Breast epithelium (tissue), 4 donors: Measurements from ENCODE around the gene SMCO3. TPM values are rescaled to one million over a fixed set of nuclear protein-coding genes. Genes with fewer than 3 reads are reported as not detected.
A peak's percentile ranks its signal among the peaks of the same experiment; 100 is the strongest.

Source experiments
- DNase-seq, 2 donors: peaks; one replicate each; pipeline ENCODE4 v3.0.0-alpha.2; 2019; ENCODE audit warnings: low spot score in 2 of 2
- H3K27ac ChIP-seq, 2 donors: fragments of 200-600 bp; sonication (generic) in 1 of 2; one replicate each; pipeline ENCODE4 v1.5.1; 2016 to 2019; ENCODE audit warnings: mild to moderate bottlenecking in 1 of 2
- H3K27me3 ChIP-seq, 2 donors: fragments of 200-600 bp; sonication (generic) in 1 of 2; one replicate each; pipeline versions ENCODE4 v1.5.1 to v1.6.0; 2017 to 2019; ENCODE audit warnings: control low read depth in 1 of 2, mild to moderate bottlenecking in 1 of 2
- H3K36me3 ChIP-seq: fragments of 200-600 bp; one replicate; pipeline ENCODE4 v1.5.1; 2019
- H3K4me1 ChIP-seq, 2 donors: fragments of 200-600 bp; sonication (generic); one replicate each; pipeline ENCODE4 v1.5.1; 2016 to 2019; ENCODE audit warnings: control low read depth in 1 of 2
- H3K4me3 ChIP-seq, 3 donors: fragments of 200-600 bp; sonication (generic); 1 replicate in 2 of 3; 2 replicates in 1 of 3; pipeline ENCODE4 v1.5.1; 2016 to 2019; ENCODE audit warnings: mild to moderate bottlenecking in 3 of 3, moderate library complexity in 2 of 3
- H3K9me3 ChIP-seq, 2 donors: fragments of 200-600 bp; sonication (generic) in 1 of 2; one replicate each; pipeline ENCODE4 v1.5.1; 2016 to 2019; ENCODE audit warnings: control low read depth in 1 of 2
- POLR2A ChIP-seq: fragments of 450-650 bp; IDR thresholded peaks from one replicate; pipeline ENCODE4 v1.6.1; 2016; ENCODE audit warnings: antibody characterized with exemption, mild to moderate bottlenecking, moderate library complexity
- POLR2AphosphoS5 ChIP-seq, 3 donors: sonication (generic); formaldehyde crosslinking; IDR thresholded peaks; one replicate each; pipeline ENCODE4 v1.6.1; 2017; ENCODE audit warnings: antibody characterized with exemption in 3 of 3
- intact Hi-C: fragments of 100-400 bp; cut with DNase I; formaldehyde crosslinking; loops from one replicate; pipeline ENCODE4 v1.15.1; 2023; ENCODE audit warnings: low total_unique reads
- total RNA-seq, 3 donors: library from RNA; depleted of rRNA; stranded (reverse); fragments of >200 nt; gene quantifications; one replicate each; pipeline ENCODE4 v1.1.0, GENCODE V29; 2016
- TF ChIP-seq, protein P1 (sequence below), 3 donors: fragments of 450-650 bp; IDR thresholded peaks; one replicate each; pipeline ENCODE4 v1.5.1; 2016 to 2017; ENCODE audit warnings: antibody characterized with exemption in 3 of 3, mild to moderate bottlenecking in 3 of 3, moderate library complexity in 3 of 3

SMCO3 gene
- total RNA-seq, 3 donors from 2014 or later: 0.33 to 0.59 TPM; not detected in 1

DNA sequence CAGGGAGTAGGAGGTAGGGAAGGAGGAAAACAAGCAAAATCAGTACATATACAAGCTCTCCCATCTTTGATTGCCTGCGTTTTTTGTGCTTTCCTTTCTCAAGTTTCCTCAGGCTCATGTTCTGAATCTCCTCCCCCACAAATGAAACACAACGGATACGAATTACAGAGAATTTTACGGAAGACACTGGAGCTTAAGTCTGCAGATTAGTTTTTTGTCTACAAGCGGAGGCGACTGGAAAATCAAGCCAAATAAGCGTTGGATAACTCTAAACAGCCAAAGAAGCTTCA, 11.3 kb downstream of the SMCO3 start:
- H3K27me3 ChIP-seq: no peaks in the 10 kb centered on the region
- no peak for DNase-seq
- no peaks in the 10 kb centered on the region for H3K36me3 ChIP-seq
- H3K9me3 ChIP-seq: no peaks in the 10 kb centered on the region
- TF ChIP-seq POLR2AphosphoS5 (IDR thresholded peaks at IDR 0.05) (no peak), POLR2A (no peak)
- TF ChIP-seq, protein P1, sequence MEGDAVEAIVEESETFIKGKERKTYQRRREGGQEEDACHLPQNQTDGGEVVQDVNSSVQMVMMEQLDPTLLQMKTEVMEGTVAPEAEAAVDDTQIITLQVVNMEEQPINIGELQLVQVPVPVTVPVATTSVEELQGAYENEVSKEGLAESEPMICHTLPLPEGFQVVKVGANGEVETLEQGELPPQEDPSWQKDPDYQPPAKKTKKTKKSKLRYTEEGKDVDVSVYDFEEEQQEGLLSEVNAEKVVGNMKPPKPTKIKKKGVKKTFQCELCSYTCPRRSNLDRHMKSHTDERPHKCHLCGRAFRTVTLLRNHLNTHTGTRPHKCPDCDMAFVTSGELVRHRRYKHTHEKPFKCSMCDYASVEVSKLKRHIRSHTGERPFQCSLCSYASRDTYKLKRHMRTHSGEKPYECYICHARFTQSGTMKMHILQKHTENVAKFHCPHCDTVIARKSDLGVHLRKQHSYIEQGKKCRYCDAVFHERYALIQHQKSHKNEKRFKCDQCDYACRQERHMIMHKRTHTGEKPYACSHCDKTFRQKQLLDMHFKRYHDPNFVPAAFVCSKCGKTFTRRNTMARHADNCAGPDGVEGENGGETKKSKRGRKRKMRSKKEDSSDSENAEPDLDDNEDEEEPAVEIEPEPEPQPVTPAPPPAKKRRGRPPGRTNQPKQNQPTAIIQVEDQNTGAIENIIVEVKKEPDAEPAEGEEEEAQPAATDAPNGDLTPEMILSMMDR (IDR thresholded peaks at IDR 0.05): no peak
- peak overlapping the region; percentile 80 to 94 (median 86) for H3K4me3 ChIP-seq
- intact Hi-C loops: no loop called here
- H3K27ac ChIP-seq: peak overlapping the region; percentile 96 to 98
- peaks cover 3 to 7% of the 10 kb centered on the region in 2 donors for H3K4me1 ChIP-seq

DNA sequence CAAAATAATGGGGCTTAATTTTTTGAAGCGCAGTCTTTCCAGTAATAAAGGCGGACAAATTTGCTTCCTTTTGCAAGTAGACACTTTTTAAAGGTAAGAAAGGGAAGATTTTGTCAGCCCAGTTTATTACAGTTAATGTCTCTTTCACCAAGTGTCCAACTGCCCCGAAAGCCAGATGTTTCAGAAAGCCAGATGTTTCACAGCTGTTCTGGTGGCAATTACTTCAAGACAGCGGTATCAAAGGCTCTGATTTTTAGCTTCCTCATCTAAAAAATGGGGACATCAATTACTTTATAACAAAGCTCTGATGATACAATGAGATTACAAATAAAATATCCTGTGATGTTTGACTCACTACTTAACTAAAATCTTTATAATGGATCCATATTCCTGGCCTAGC, 11.7 kb downstream of the SMCO3 start:
- Histone ChIP-seq H3K27ac (peak overlapping the region; percentile 96 to 98), H3K36me3 (no peaks in the 10 kb centered on the region), H3K4me3 (peak overlapping the region; percentile 80 to 94 (median 86)), H3K4me1 (peaks cover 3 to 7% of the 10 kb centered on the region in 2 donors), H3K27me3 (no peaks in the 10 kb centered on the region), H3K9me3 (no peaks in the 10 kb centered on the region)
- TF ChIP-seq, protein P1 (IDR thresholded peaks at IDR 0.05): no peak
- no peak for TF ChIP-seq POLR2AphosphoS5 (IDR thresholded peaks at IDR 0.05)
- no peak for TF ChIP-seq POLR2A
- intact Hi-C loops: no loop called here
- no peak for DNase-seq

DNA sequence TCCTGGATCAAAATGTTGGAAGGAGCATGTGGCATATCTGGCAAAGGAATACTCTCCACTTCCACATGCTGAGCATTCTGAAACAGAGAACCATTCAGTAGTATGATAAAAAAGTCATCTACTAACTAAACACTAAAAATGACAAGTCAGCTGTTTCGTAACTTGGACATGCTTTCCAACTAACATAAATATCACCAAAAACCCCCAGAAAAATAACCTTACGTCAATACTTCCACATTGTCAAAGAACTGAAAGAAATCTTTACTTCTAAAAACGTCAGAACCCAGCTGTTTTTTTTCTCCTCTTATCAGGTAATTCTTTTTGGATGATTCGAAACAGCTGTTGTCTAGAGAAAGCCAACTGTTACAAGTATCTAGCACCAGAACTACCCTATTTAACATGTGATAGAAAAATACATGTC, 18.9 kb downstream of the SMCO3 start:
- H3K36me3 ChIP-seq: peaks cover 16% of the 10 kb centered on the region
- DNase-seq: no peak
- H3K4me3 ChIP-seq: no peak overlapping the region
- H3K4me1 ChIP-seq: no peaks in the 10 kb centered on the region
- H3K27ac ChIP-seq: no peak overlapping the region
- TF ChIP-seq, protein P1 (IDR thresholded peaks at IDR 0.05): no peak
- no peak for TF ChIP-seq POLR2A
- no peak for TF ChIP-seq POLR2AphosphoS5 (IDR thresholded peaks at IDR 0.05)
- intact Hi-C loops: no loop called here
- H3K9me3 ChIP-seq: no peaks in the 10 kb centered on the region
- no peaks in the 10 kb centered on the region for H3K27me3 ChIP-seq

DNA sequence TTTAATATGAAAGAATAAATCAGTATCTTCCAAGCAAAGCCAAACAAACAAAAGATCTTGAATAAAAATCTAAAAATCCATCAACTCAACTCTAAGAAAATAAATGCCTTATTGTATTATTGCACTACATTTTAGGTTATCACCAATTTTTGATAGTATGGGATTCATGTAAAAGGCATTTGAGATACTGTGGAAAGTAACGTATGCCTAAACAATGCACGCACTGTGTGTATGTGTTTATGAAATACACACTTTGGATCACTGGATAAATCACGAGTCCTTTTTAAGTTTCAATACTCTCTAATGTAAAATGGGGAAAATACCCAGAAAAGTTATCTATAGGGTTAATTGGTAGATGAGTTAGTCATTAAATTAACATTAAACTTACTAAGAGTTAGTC, 28.4 kb downstream of the SMCO3 start:
- no peaks in the 10 kb centered on the region for H3K9me3 ChIP-seq
- H3K4me3 ChIP-seq: no peak overlapping the region
- H3K27me3 ChIP-seq: no peaks in the 10 kb centered on the region
- TF ChIP-seq POLR2A (no peak), POLR2AphosphoS5 (IDR thresholded peaks at IDR 0.05) (no peak)
- TF ChIP-seq, protein P1 (IDR thresholded peaks at IDR 0.05): no peak
- DNase-seq: no peak
- intact Hi-C loops: no loop called here
- H3K4me1 ChIP-seq: no peaks in the 10 kb centered on the region
- H3K36me3 ChIP-seq: peaks cover 10% of the 10 kb centered on the region
- no peak overlapping the region for H3K27ac ChIP-seq

DNA sequence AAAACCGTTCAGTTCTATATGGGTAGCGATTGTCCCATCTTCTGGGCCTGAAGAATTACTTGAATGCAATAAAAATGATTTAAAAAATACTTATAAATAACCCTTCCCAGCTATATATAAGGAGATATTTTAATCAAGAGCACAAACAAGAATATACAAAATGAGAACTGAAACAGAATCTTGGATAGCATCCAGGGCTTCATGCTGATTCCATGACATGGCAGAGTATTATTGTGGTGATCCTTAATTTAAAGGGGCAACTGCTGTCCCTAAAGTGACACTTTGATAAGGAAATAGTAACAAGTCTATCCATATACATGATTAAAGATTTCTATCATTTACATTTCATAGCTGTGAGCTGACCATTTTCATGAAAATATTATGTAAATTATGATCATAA, 29.5 kb downstream of the SMCO3 start:
- TF ChIP-seq POLR2AphosphoS5 (IDR thresholded peaks at IDR 0.05): no peak
- TF ChIP-seq, protein P1 (IDR thresholded peaks at IDR 0.05): no peak
- TF ChIP-seq POLR2A: no peak
- DNase-seq: no peak
- H3K4me3 ChIP-seq: no peak overlapping the region
- no peaks in the 10 kb centered on the region for H3K36me3 ChIP-seq
- H3K9me3 ChIP-seq: no peaks in the 10 kb centered on the region
- no peaks in the 10 kb centered on the region for H3K27me3 ChIP-seq
- intact Hi-C loops: no loop called here
- no peak overlapping the region for H3K27ac ChIP-seq
- H3K4me1 ChIP-seq: no peaks in the 10 kb centered on the region
